ENCODE results near the gene SPATA7. TPM values are rescaled to one million over a fixed set of nuclear protein-coding genes. Genes with fewer than 3 reads are reported as not detected.

The SPATA7 gene
- total and polyA plus RNA-seq, 4 donors: 2.9 to 5.0 (median 4.4) TPM

DNA sequence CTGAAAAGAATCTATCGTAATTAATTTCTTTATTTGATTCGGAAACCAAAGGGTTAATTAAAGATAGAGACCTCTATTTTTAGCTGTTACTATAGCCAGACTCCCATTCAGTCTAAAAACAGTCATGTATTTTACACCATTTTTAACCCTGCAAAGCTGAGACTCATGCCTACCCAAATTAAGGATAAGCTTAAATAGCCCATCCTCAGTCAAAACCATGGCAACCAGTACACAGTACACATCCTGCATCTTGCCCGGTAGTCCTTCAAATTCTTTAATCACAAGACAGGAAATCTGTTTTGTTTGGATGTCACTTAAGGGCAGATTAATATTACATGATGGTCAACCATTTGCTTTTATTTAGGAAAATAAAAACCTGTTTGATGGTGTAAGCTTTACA lies 36.9 kb upstream of the SPATA7 start:
- H3K36me3 ChIP-seq (ENCODE audit: control insufficient read depth in 4 of 4, insufficient read depth in 3 of 4, low read depth in 1 of 4, low read length in 3 of 4): no peaks in the 10 kb centered on the region
- TF ChIP-seq RAD21 (IDR thresholded peaks at IDR 0.05) (no peak), HNF4G (IDR thresholded peaks at IDR 0.05) (no peak), GABPA (IDR thresholded peaks at IDR 0.05 in 1 of 2, conservative IDR thresholded peaks at IDR 0.05 in 1 of 2) (no peak), FOXA2 (IDR thresholded peaks at IDR 0.05) (no peak), YY1 (IDR thresholded peaks at IDR 0.05) (no peak), RXRA (IDR thresholded peaks at IDR 0.05) (no peak), JUND (IDR thresholded peaks at IDR 0.05) (no peak), NR2F2 (IDR thresholded peaks at IDR 0.05) (no peak), TAF1 (conservative IDR thresholded peaks at IDR 0.05) (no peak), HNF4A (conservative IDR thresholded peaks at IDR 0.05) (no peak), EGR1 (IDR thresholded peaks at IDR 0.05; ENCODE audit: low read depth in 2 of 2) (no peak), FOXA1 (IDR thresholded peaks at IDR 0.05) (no peak)
- TF ChIP-seq, protein P1, sequence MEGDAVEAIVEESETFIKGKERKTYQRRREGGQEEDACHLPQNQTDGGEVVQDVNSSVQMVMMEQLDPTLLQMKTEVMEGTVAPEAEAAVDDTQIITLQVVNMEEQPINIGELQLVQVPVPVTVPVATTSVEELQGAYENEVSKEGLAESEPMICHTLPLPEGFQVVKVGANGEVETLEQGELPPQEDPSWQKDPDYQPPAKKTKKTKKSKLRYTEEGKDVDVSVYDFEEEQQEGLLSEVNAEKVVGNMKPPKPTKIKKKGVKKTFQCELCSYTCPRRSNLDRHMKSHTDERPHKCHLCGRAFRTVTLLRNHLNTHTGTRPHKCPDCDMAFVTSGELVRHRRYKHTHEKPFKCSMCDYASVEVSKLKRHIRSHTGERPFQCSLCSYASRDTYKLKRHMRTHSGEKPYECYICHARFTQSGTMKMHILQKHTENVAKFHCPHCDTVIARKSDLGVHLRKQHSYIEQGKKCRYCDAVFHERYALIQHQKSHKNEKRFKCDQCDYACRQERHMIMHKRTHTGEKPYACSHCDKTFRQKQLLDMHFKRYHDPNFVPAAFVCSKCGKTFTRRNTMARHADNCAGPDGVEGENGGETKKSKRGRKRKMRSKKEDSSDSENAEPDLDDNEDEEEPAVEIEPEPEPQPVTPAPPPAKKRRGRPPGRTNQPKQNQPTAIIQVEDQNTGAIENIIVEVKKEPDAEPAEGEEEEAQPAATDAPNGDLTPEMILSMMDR (IDR thresholded peaks at IDR 0.05; ENCODE audit: low read depth, low read length, missing input control): no peak
- TF ChIP-seq, protein P2, sequence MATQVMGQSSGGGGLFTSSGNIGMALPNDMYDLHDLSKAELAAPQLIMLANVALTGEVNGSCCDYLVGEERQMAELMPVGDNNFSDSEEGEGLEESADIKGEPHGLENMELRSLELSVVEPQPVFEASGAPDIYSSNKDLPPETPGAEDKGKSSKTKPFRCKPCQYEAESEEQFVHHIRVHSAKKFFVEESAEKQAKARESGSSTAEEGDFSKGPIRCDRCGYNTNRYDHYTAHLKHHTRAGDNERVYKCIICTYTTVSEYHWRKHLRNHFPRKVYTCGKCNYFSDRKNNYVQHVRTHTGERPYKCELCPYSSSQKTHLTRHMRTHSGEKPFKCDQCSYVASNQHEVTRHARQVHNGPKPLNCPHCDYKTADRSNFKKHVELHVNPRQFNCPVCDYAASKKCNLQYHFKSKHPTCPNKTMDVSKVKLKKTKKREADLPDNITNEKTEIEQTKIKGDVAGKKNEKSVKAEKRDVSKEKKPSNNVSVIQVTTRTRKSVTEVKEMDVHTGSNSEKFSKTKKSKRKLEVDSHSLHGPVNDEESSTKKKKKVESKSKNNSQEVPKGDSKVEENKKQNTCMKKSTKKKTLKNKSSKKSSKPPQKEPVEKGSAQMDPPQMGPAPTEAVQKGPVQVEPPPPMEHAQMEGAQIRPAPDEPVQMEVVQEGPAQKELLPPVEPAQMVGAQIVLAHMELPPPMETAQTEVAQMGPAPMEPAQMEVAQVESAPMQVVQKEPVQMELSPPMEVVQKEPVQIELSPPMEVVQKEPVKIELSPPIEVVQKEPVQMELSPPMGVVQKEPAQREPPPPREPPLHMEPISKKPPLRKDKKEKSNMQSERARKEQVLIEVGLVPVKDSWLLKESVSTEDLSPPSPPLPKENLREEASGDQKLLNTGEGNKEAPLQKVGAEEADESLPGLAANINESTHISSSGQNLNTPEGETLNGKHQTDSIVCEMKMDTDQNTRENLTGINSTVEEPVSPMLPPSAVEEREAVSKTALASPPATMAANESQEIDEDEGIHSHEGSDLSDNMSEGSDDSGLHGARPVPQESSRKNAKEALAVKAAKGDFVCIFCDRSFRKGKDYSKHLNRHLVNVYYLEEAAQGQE (IDR thresholded peaks at IDR 0.05): no peak
- TF ChIP-seq, protein P3, sequence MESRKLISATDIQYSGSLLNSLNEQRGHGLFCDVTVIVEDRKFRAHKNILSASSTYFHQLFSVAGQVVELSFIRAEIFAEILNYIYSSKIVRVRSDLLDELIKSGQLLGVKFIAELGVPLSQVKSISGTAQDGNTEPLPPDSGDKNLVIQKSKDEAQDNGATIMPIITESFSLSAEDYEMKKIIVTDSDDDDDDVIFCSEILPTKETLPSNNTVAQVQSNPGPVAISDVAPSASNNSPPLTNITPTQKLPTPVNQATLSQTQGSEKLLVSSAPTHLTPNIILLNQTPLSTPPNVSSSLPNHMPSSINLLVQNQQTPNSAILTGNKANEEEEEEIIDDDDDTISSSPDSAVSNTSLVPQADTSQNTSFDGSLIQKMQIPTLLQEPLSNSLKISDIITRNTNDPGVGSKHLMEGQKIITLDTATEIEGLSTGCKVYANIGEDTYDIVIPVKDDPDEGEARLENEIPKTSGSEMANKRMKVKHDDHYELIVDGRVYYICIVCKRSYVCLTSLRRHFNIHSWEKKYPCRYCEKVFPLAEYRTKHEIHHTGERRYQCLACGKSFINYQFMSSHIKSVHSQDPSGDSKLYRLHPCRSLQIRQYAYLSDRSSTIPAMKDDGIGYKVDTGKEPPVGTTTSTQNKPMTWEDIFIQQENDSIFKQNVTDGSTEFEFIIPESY (IDR thresholded peaks at IDR 0.05): no peak
- H3K27me3 ChIP-seq (ENCODE audit: control insufficient read depth in 4 of 4, insufficient read depth in 4 of 4, low read length in 3 of 4): no peaks in the 10 kb centered on the region
- no peak for DNase-seq (ENCODE audit: low spot score)
- no peak overlapping the region for H3K9ac ChIP-seq (ENCODE audit: low read depth in 1 of 2, low read length in 2 of 2)
- WGBS: 73% methylated on average over 3 of the region's 3 CpGs
- no peaks in the 10 kb centered on the region for H3K9me3 ChIP-seq (ENCODE audit: control insufficient read depth in 4 of 4, low read length in 3 of 4)
- no peak overlapping the region for H3K27ac ChIP-seq (ENCODE audit: low read depth in 1 of 2, low read length in 2 of 2)
- H3K4me3 ChIP-seq (ENCODE audit: low read depth in 1 of 3, low read length in 3 of 3): no peak overlapping the region
- H3K4me1 ChIP-seq (ENCODE audit: control insufficient read depth in 4 of 4, insufficient read depth in 4 of 4, low read length in 3 of 4): no peaks in the 10 kb centered on the region

DNA sequence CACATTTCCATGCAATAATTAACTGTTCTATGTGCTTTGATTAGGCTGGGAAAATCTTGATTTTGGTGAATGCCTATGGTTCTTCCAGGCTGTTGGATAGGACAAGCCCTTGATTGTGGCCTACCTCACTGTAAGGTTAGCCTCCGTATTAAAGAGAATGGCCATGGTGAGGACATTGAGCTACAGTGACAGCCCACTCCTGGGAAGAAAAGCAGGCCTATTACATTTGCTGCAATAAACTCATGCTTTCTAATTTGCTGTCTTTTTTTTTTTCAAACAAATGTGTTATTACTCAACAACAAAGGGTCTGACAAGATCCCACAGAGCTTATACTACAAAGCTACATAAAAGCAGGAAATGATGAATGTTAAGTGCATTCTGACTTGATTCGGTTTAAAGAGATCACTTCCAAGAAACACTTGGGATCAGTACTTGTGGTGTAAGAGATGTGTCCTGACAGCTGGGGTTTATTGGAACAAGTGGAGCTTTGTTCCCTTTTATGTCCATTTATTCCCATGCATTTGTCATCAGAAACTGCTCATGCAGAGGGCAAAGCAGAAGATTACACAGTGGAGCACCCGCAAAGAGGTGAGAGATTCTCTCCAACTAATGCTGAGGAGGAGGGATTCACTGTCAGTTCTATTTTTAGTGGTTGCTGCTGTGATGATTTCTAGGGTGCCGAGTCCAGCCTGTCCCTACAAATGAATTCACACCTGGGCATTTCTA lies 33.3 kb upstream of the SPATA7 start:
- Histone ChIP-seq H3K9me3 (ENCODE audit: control insufficient read depth in 4 of 4, low read length in 3 of 4) (no peaks in the 10 kb centered on the region), H3K27me3 (ENCODE audit: control insufficient read depth in 4 of 4, insufficient read depth in 4 of 4, low read length in 3 of 4) (no peaks in the 10 kb centered on the region), H3K36me3 (ENCODE audit: control insufficient read depth in 4 of 4, insufficient read depth in 3 of 4, low read depth in 1 of 4, low read length in 3 of 4) (no peaks in the 10 kb centered on the region), H3K9ac (ENCODE audit: low read depth in 1 of 2, low read length in 2 of 2) (no peak overlapping the region), H3K4me3 (ENCODE audit: low read depth in 1 of 3, low read length in 3 of 3) (no peak overlapping the region), H3K27ac (ENCODE audit: low read depth in 1 of 2, low read length in 2 of 2) (no peak overlapping the region), H3K4me1 (ENCODE audit: control insufficient read depth in 4 of 4, insufficient read depth in 4 of 4, low read length in 3 of 4) (no peaks in the 10 kb centered on the region)
- no peak for DNase-seq (ENCODE audit: low spot score)
- WGBS: 87% methylated on average over 4 of the region's 4 CpGs
- TF ChIP-seq, protein P3 (IDR thresholded peaks at IDR 0.05): no peak
- no peak for TF ChIP-seq SP1 (IDR thresholded peaks at IDR 0.05)
- no peak for TF ChIP-seq RXRA (IDR thresholded peaks at IDR 0.05)
- TF ChIP-seq EGR1 (IDR thresholded peaks at IDR 0.05; ENCODE audit: low read depth in 2 of 2): no peak
- no peak for TF ChIP-seq FOXA1 (IDR thresholded peaks at IDR 0.05)
- TF ChIP-seq YY1 (IDR thresholded peaks at IDR 0.05): no peak
- TF ChIP-seq, protein P4, sequence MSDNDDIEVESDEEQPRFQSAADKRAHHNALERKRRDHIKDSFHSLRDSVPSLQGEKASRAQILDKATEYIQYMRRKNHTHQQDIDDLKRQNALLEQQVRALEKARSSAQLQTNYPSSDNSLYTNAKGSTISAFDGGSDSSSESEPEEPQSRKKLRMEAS (IDR thresholded peaks at IDR 0.05): no peak
- TF ChIP-seq, protein P2 (IDR thresholded peaks at IDR 0.05): no peak
- no peak for TF ChIP-seq NR2F2 (IDR thresholded peaks at IDR 0.05)
